ENCODE results near the gene CLIP2.
"Not testable (repeated sequence)": the region's sequence is repeated elsewhere in the genome, so short reads cannot be mapped to it uniquely, and the experiment has no call there.

Gene CLIP2

GRCh38 chr7:74376256-74377036 is 87.2 kb downstream of the CLIP2 start:
- Histone ChIP-seq H4K91ac (ENCODE audit: low read depth, low read length, poor library complexity) (no peak overlapping the region), H3K18ac (ENCODE audit: low read length) (peak overlapping the region; percentile 27), H2AK5ac (ENCODE audit: low read depth, low read length) (no peak overlapping the region), H2BK5ac (ENCODE audit: low read length) (no peak overlapping the region), H3K4me3 (ENCODE audit: low read length in 2 of 2) (no peak overlapping the region), H3K14ac (ENCODE audit: low read length) (no peak overlapping the region), H2BK15ac (ENCODE audit: low read length) (no peak overlapping the region), H3K9me3 (replicated peaks in 1 of 2; ENCODE audit: control insufficient read depth in 2 of 2, insufficient read depth in 1 of 2, low read depth in 1 of 2, low read length in 2 of 2) (peaks cover 0 to 2% of the 10 kb centered on the region in 2 donors), H3K27me3 (ENCODE audit: control insufficient read depth in 3 of 3, insufficient read depth in 3 of 3, low read depth in 1 of 3, low read length in 3 of 3) (peaks cover 0 to 4% (median 0%) of the 10 kb centered on the region in 3 experiments), H2BK120ac (ENCODE audit: low read depth, low read length) (no peak overlapping the region), H3K27ac (replicated peaks; ENCODE audit: low read length) (no peak overlapping the region), H3K9ac (ENCODE audit: low read depth, low read length, poor library complexity) (peak overlapping the region; percentile 12), H2AFZ (ENCODE audit: low read length) (no peak overlapping the region), H4K8ac (ENCODE audit: low read depth, low read length) (no peak overlapping the region), H3K36me3 (replicated peaks in 1 of 2; ENCODE audit: control insufficient read depth in 2 of 2, insufficient read depth in 2 of 2, low read length in 2 of 2) (peaks cover 6 to 55% of the 10 kb centered on the region in 2 donors), H3K79me1 (ENCODE audit: low read depth, low read length) (peaks cover 2% of the 10 kb centered on the region), H2BK12ac (ENCODE audit: low read length) (no peak overlapping the region), H3K4ac (ENCODE audit: low read length) (no peak overlapping the region), H3K4me2 (ENCODE audit: insufficient read depth, low read length, poor library complexity, severe bottlenecking) (no peak overlapping the region), H3K4me1 (ENCODE audit: control insufficient read depth in 2 of 2, insufficient read depth in 1 of 2, low read depth in 1 of 2, low read length in 2 of 2) (peaks cover 2 to 7% of the 10 kb centered on the region in 2 donors), H3K23ac (ENCODE audit: low read depth, low read length, poor library complexity) (peak overlapping the region; percentile 65)
- WGBS, 2 donors (ENCODE audit: extremely low coverage in 2 of 2, insufficient read length in 2 of 2, insufficient replicate concordance in 1 of 2), result no CpG with 5 or more reads among the region's 37 CpGs
- no peak for DNase-seq (ENCODE audit: low spot score)

- no peak overlapping the region for H3K23ac ChIP-seq (ENCODE audit: low read depth, low read length, poor library complexity)
- H2BK5ac ChIP-seq (ENCODE audit: low read length), result no peak overlapping the region
- WGBS, 2 donors (ENCODE audit: extremely low coverage in 2 of 2, insufficient read length in 2 of 2, insufficient replicate concordance in 1 of 2), result no CpG with 5 or more reads among the region's 2 CpGs
- no peak overlapping the region for H3K14ac ChIP-seq (ENCODE audit: low read length)
- no peaks in the 10 kb centered on the region for H3K27me3 ChIP-seq (ENCODE audit: control insufficient read depth in 3 of 3, insufficient read depth in 3 of 3, low read depth in 1 of 3, low read length in 3 of 3)
- no peak overlapping the region for H3K4me2 ChIP-seq (ENCODE audit: insufficient read depth, low read length, poor library complexity, severe bottlenecking)
- H4K8ac ChIP-seq (ENCODE audit: low read depth, low read length), result no peak overlapping the region
- no peak overlapping the region for H2AFZ ChIP-seq (ENCODE audit: low read length)
- no peak overlapping the region for H2BK15ac ChIP-seq (ENCODE audit: low read length)
- H3K9me3 ChIP-seq (replicated peaks in 1 of 2; ENCODE audit: control insufficient read depth in 2 of 2, insufficient read depth in 1 of 2, low read depth in 1 of 2, low read length in 2 of 2), result peaks cover 0 to 2% of the 10 kb centered on the region in 2 donors
- peaks cover 0 to 2% of the 10 kb centered on the region in 2 donors for H3K4me1 ChIP-seq (ENCODE audit: control insufficient read depth in 2 of 2, insufficient read depth in 1 of 2, low read depth in 1 of 2, low read length in 2 of 2)
- no peak overlapping the region for H2AK5ac ChIP-seq (ENCODE audit: low read depth, low read length)
- H3K27ac ChIP-seq (replicated peaks; ENCODE audit: low read length), result no peak overlapping the region
- no peak overlapping the region for H3K18ac ChIP-seq (ENCODE audit: low read length)
- DNase-seq (ENCODE audit: low spot score), result no peak
- no peak overlapping the region for H3K4ac ChIP-seq (ENCODE audit: low read length)
- no peak overlapping the region for H4K91ac ChIP-seq (ENCODE audit: low read depth, low read length, poor library complexity)
- H3K9ac ChIP-seq (ENCODE audit: low read depth, low read length, poor library complexity), result no peak overlapping the region
- no peaks in the 10 kb centered on the region for H3K79me1 ChIP-seq (ENCODE audit: low read depth, low read length)
- H2BK12ac ChIP-seq (ENCODE audit: low read length), result no peak overlapping the region
- peaks cover 3 to 66% of the 10 kb centered on the region in 2 donors for H3K36me3 ChIP-seq (replicated peaks in 1 of 2; ENCODE audit: control insufficient read depth in 2 of 2, insufficient read depth in 2 of 2, low read length in 2 of 2)
- no peak overlapping the region for H3K4me3 ChIP-seq (ENCODE audit: low read length in 2 of 2)
- H2BK120ac ChIP-seq (ENCODE audit: low read depth, low read length), result no peak overlapping the region
Measured at GRCh38 chr7:74379938-74380337, 90.7 kb downstream of the CLIP2 start.

GRCh38 chr7:74380720-74381119 is 91.5 kb downstream of the CLIP2 start:
- Histone ChIP-seq H3K4ac (ENCODE audit: low read length) (no peak overlapping the region), H2AK5ac (ENCODE audit: low read depth, low read length) (no peak overlapping the region), H4K8ac (ENCODE audit: low read depth, low read length) (no peak overlapping the region), H3K4me2 (ENCODE audit: insufficient read depth, low read length, poor library complexity, severe bottlenecking) (no peak overlapping the region), H3K14ac (ENCODE audit: low read length) (no peak overlapping the region), H3K27ac (replicated peaks; ENCODE audit: low read length) (no peak overlapping the region), H3K79me1 (ENCODE audit: low read depth, low read length) (no peaks in the 10 kb centered on the region), H3K36me3 (replicated peaks in 1 of 2; ENCODE audit: control insufficient read depth in 2 of 2, insufficient read depth in 2 of 2, low read length in 2 of 2) (peaks cover 3 to 62% of the 10 kb centered on the region in 2 donors), H3K18ac (ENCODE audit: low read length) (no peak overlapping the region), H2AFZ (ENCODE audit: low read length) (no peak overlapping the region), H3K4me1 (ENCODE audit: control insufficient read depth in 2 of 2, insufficient read depth in 1 of 2, low read depth in 1 of 2, low read length in 2 of 2) (peaks cover 0 to 2% of the 10 kb centered on the region in 2 donors), H3K9ac (ENCODE audit: low read depth, low read length, poor library complexity) (no peak overlapping the region), H3K4me3 (ENCODE audit: low read length in 2 of 2) (no peak overlapping the region), H3K23ac (ENCODE audit: low read depth, low read length, poor library complexity) (peak overlapping the region; percentile 48), H2BK15ac (ENCODE audit: low read length) (no peak overlapping the region), H4K91ac (ENCODE audit: low read depth, low read length, poor library complexity) (no peak overlapping the region), H2BK5ac (ENCODE audit: low read length) (no peak overlapping the region), H2BK12ac (ENCODE audit: low read length) (no peak overlapping the region), H3K27me3 (ENCODE audit: control insufficient read depth in 3 of 3, insufficient read depth in 3 of 3, low read depth in 1 of 3, low read length in 3 of 3) (no peaks in the 10 kb centered on the region), H3K9me3 (replicated peaks in 1 of 2; ENCODE audit: control insufficient read depth in 2 of 2, insufficient read depth in 1 of 2, low read depth in 1 of 2, low read length in 2 of 2) (peaks cover 0 to 2% of the 10 kb centered on the region in 2 donors), H2BK120ac (ENCODE audit: low read depth, low read length) (no peak overlapping the region)
- no peak for DNase-seq (ENCODE audit: low spot score)
- no CpG with 5 or more reads among the region's 7 CpGs for WGBS, 2 donors (ENCODE audit: extremely low coverage in 2 of 2, insufficient read length in 2 of 2, insufficient replicate concordance in 1 of 2)

- H3K4ac ChIP-seq (ENCODE audit: low read length); H4K8ac ChIP-seq (ENCODE audit: low read depth, low read length); H3K4me3 ChIP-seq (ENCODE audit: low read length in 2 of 2); H3K4me1 ChIP-seq (ENCODE audit: control insufficient read depth in 2 of 2, insufficient read depth in 1 of 2, low read depth in 1 of 2, low read length in 2 of 2); H4K91ac ChIP-seq (ENCODE audit: low read depth, low read length, poor library complexity); H3K14ac ChIP-seq (ENCODE audit: low read length); H3K18ac ChIP-seq (ENCODE audit: low read length); H3K27ac ChIP-seq (replicated peaks; ENCODE audit: low read length); H3K79me1 ChIP-seq (ENCODE audit: low read depth, low read length); H3K4me2 ChIP-seq (ENCODE audit: insufficient read depth, low read length, poor library complexity, severe bottlenecking); H3K9me3 ChIP-seq (replicated peaks in 1 of 2; ENCODE audit: control insufficient read depth in 2 of 2, insufficient read depth in 1 of 2, low read depth in 1 of 2, low read length in 2 of 2); H2BK120ac ChIP-seq (ENCODE audit: low read depth, low read length); H2BK12ac ChIP-seq (ENCODE audit: low read length); DNase-seq (ENCODE audit: low spot score); H2AFZ ChIP-seq (ENCODE audit: low read length); H2BK15ac ChIP-seq (ENCODE audit: low read length); H3K27me3 ChIP-seq (ENCODE audit: control insufficient read depth in 3 of 3, insufficient read depth in 3 of 3, low read depth in 1 of 3, low read length in 3 of 3); H3K23ac ChIP-seq (ENCODE audit: low read depth, low read length, poor library complexity); H3K9ac ChIP-seq (ENCODE audit: low read depth, low read length, poor library complexity); H2BK5ac ChIP-seq (ENCODE audit: low read length); H2AK5ac ChIP-seq (ENCODE audit: low read depth, low read length): not testable (repeated sequence)
- H3K36me3 ChIP-seq (replicated peaks in 1 of 2; ENCODE audit: control insufficient read depth in 2 of 2, insufficient read depth in 2 of 2, low read length in 2 of 2), result peaks cover 4 to 61% of the 10 kb centered on the region in 2 donors
- WGBS, 2 donors (ENCODE audit: extremely low coverage in 2 of 2, insufficient read length in 2 of 2, insufficient replicate concordance in 1 of 2), result no CpG with 5 or more reads among the region's 4 CpGs
Measured at GRCh38 chr7:74384086-74384485, 94.9 kb downstream of the CLIP2 start.

All from neuronal stem cell (in vitro differentiated cells).